Keratinocyte (primary cell): ENCODE data around the gene SLC35E2B. TPM values are rescaled to one million over a fixed set of nuclear protein-coding genes. Genes with fewer than 3 reads are reported as not detected.

Source experiments
- DNase-seq: peaks from one replicate; pipeline ENCODE4 v3.0.0-alpha.2; 2011; ENCODE audit warnings: low read depth, missing footprints, low spot score
- FAIRE-seq: peaks from 2 replicates; lab custom pipeline; 2011; peaks lifted over from hg19 to GRCh38; lab: Jason Lieb, UNC
- H2AFZ ChIP-seq: 2 replicates; pipeline ENCODE4 v1.6.0; 2012; ENCODE audit warnings: low read length, control low read depth, inconsistent platforms; ENCODE audit not compliant: control insufficient read depth
- H3K27ac ChIP-seq: 2 replicates; pipeline ENCODE4 v1.5.1; 2011; ENCODE audit warnings: low read length; ENCODE audit not compliant: control insufficient read depth, insufficient read depth
- H3K27me3 ChIP-seq: 3 replicates; pipeline ENCODE4 v1.6.0; 2011; ENCODE audit warnings: low read length; ENCODE audit not compliant: control insufficient read depth, insufficient read depth; ENCODE audit errors: extremely low read depth
- H3K36me3 ChIP-seq, 2 experiments: 2 replicates in 1 of 2; 3 replicates in 1 of 2; pipeline ENCODE4 v1.5.1; 2011; ENCODE audit warnings: low read length in 2 of 2, mild to moderate bottlenecking in 1 of 2; ENCODE audit not compliant: control insufficient read depth in 2 of 2, insufficient read depth in 2 of 2; ENCODE audit errors: extremely low read depth in 1 of 2
- H3K4me1 ChIP-seq: 3 replicates; pipeline ENCODE4 v1.5.1; 2011; ENCODE audit warnings: low read length; ENCODE audit not compliant: control insufficient read depth, insufficient read depth; ENCODE audit errors: extremely low read depth
- H3K4me2 ChIP-seq: 3 replicates; pipeline ENCODE4 v1.6.0; 2011; ENCODE audit warnings: low read depth, low read length; ENCODE audit not compliant: control insufficient read depth, insufficient read depth; ENCODE audit errors: extremely low read depth
- H3K4me3 ChIP-seq, 3 experiments: fragments of 200-600 bp in 1 of 3; sonication (generic) in 1 of 3; 2 replicates in 2 of 3; 3 replicates in 1 of 3; pipeline ENCODE4 v1.5.1; 2011 to 2016; ENCODE audit warnings: low read length in 3 of 3, mild to moderate bottlenecking in 3 of 3, control low read depth in 2 of 3, inconsistent platforms in 1 of 3, low read depth in 1 of 3, mixed read lengths in 1 of 3, mixed run types in 1 of 3, moderate library complexity in 1 of 3; ENCODE audit not compliant: control insufficient read depth in 2 of 3, insufficient read depth in 2 of 3; ENCODE audit errors: extremely low read depth in 1 of 3
- H3K79me2 ChIP-seq: 2 replicates; pipeline ENCODE4 v1.6.0; 2012; ENCODE audit warnings: low read length; ENCODE audit not compliant: control insufficient read depth, insufficient read depth
- H3K9ac ChIP-seq: 3 replicates; pipeline ENCODE4 v1.6.0; 2011; ENCODE audit warnings: low read length; ENCODE audit not compliant: control insufficient read depth, insufficient read depth; ENCODE audit errors: extremely low read depth
- H3K9me1 ChIP-seq: 3 replicates; pipeline ENCODE4 v1.6.0; 2011; ENCODE audit warnings: low read length; ENCODE audit not compliant: control insufficient read depth, insufficient read depth; ENCODE audit errors: extremely low read depth
- H3K9me3 ChIP-seq: 2 replicates; pipeline ENCODE4 v1.5.1; 2012; ENCODE audit warnings: low read depth, low read length; ENCODE audit not compliant: control insufficient read depth
- H4K20me1 ChIP-seq: 3 replicates; pipeline ENCODE4 v1.6.0; 2011; ENCODE audit warnings: low read length; ENCODE audit not compliant: control insufficient read depth, insufficient read depth; ENCODE audit errors: extremely low read depth
- CTCF ChIP-seq, 3 experiments: IDR thresholded peaks in 1 of 3; conservative IDR thresholded peaks in 1 of 3; optimal IDR thresholded peaks in 1 of 3; 2 replicates in 2 of 3; 3 replicates in 1 of 3; pipeline versions ENCODE3 to v1.5.1; 2011; ENCODE audit warnings: low read length in 3 of 3, mild to moderate bottlenecking in 3 of 3, moderate library complexity in 2 of 3, control low read depth in 1 of 3, inconsistent platforms in 1 of 3; ENCODE audit not compliant: insufficient read depth in 2 of 3; ENCODE audit errors: extremely low read depth in 1 of 3
- EZH2 ChIP-seq: IDR thresholded peaks from one replicate; pipeline ENCODE4 v1.6.1; 2012; ENCODE audit warnings: inconsistent platforms, mild to moderate bottlenecking, low read length, moderate library complexity
- dilution Hi-C: fragments of 300-500 bp; cut with MboI; formaldehyde crosslinking; loops from one replicate; pipeline ENCODE4 v1.7.0; 2020; ENCODE audit warnings: low sequenced_read_pairs; ENCODE audit not compliant: extremely low pct_ligation_motif_present
- polyA plus RNA-seq, 5 experiments: library from polyadenylated mRNA; depleted of rRNA in 3 of 5; stranded (reverse) in 3 of 5; stranded (forward) in 1 of 5; unstranded in 1 of 5; fragments of >200 nt; gene quantifications; 1 replicate in 1 of 5; 2 replicates in 3 of 5; 3 replicates in 1 of 5; pipeline versions ENCODE4 v1.2.1 to v1.2.3, GENCODE V29; 2011 to 2012; ENCODE audit warnings: missing spikeins in 2 of 5, low read depth in 1 of 5, low replicate concordance in 1 of 5

The SLC35E2B gene
- polyA plus RNA-seq, 1 donor (not counting 4 experiments of a cell fraction or from before 2014, with no cell fraction given), result 10.3 TPM

- Histone ChIP-seq H3K4me3 (no peak overlapping the region), H3K27ac (no peak overlapping the region), H4K20me1 (no peaks in the 10 kb centered on the region), H3K9me1 (no peaks in the 10 kb centered on the region), H3K27me3 (peaks cover 15% of the 10 kb centered on the region), H2AFZ (no peak overlapping the region), H3K9me3 (no peaks in the 10 kb centered on the region), H3K79me2 (no peaks in the 10 kb centered on the region), H3K36me3 (no peaks in the 10 kb centered on the region), H3K4me2 (no peak overlapping the region), H3K4me1 (peaks cover 18% of the 10 kb centered on the region), H3K9ac (no peak overlapping the region)
- DNase-seq (no peak), FAIRE-seq (no peak)
- dilution Hi-C loops, result no loop called here
- TF ChIP-seq CTCF (optimal IDR thresholded peaks at IDR 0.05 in 1 of 3, IDR thresholded peaks at IDR 0.05 in 1 of 3, conservative IDR thresholded peaks at IDR 0.05 in 1 of 3; ENCODE audit: extremely low read depth in 1 of 3, insufficient read depth in 2 of 3, low read length in 3 of 3) (peak in 1 of 3 experiments; percentile 23), EZH2 (no peak)
Measured at GRCh38 chr1:1630191-1630964, 62.2 kb downstream of the SLC35E2B start.

GRCh38 chr1:1629430-1630190 lies 63.0 kb downstream of the SLC35E2B start:
- no peak overlapping the region for H2AFZ ChIP-seq
- H3K36me3 ChIP-seq, result no peaks in the 10 kb centered on the region
- no peak for TF ChIP-seq EZH2
- TF ChIP-seq CTCF (optimal IDR thresholded peaks at IDR 0.05 in 1 of 3, IDR thresholded peaks at IDR 0.05 in 1 of 3, conservative IDR thresholded peaks at IDR 0.05 in 1 of 3; ENCODE audit: extremely low read depth in 1 of 3, insufficient read depth in 2 of 3, low read length in 3 of 3), result no peak
- H3K79me2 ChIP-seq, result no peaks in the 10 kb centered on the region
- H3K4me3 ChIP-seq, result peak overlapping the region; percentile 30 to 62 (median 53)
- H3K27ac ChIP-seq, result no peak overlapping the region
- H4K20me1 ChIP-seq, result no peaks in the 10 kb centered on the region
- H3K9ac ChIP-seq, result peak overlapping the region; percentile 33
- H3K9me1 ChIP-seq, result no peaks in the 10 kb centered on the region
- dilution Hi-C loops, result no loop called here
- H3K4me1 ChIP-seq, result peaks cover 18% of the 10 kb centered on the region
- H3K4me2 ChIP-seq, result peak overlapping the region; percentile 84
- FAIRE-seq, result no peak
- no peaks in the 10 kb centered on the region for H3K9me3 ChIP-seq
- peaks cover 15% of the 10 kb centered on the region for H3K27me3 ChIP-seq
- DNase-seq, result no peak
